Sigmoid colon (tissue), 7 donors: ENCODE data around the gene SUGP1. TPM values are rescaled to one million over a fixed set of nuclear protein-coding genes. Genes with fewer than 3 reads are reported as not detected.

Experiments
- DNase-seq: peaks from one replicate; pipeline ENCODE4 v3.0.0-alpha.2; 2019
- H3K27ac ChIP-seq, 4 donors: fragments of 200-600 bp; sonication (generic); one replicate each; pipeline ENCODE4 v1.5.1; 2016 to 2019; ENCODE audit warnings: mild to moderate bottlenecking in 1 of 4
- H3K27me3 ChIP-seq, 3 donors: fragments of 200-600 bp; sonication (generic); one replicate each; pipeline ENCODE4 v1.5.1; 2019; ENCODE audit warnings: mild to moderate bottlenecking in 1 of 3
- H3K36me3 ChIP-seq, 4 donors: fragments of 200-600 bp; sonication (generic); one replicate each; pipeline ENCODE4 v1.5.1; 2016 to 2019
- H3K4me1 ChIP-seq, 4 donors: fragments of 200-600 bp; sonication (generic); one replicate each; pipeline ENCODE4 v1.5.1; 2017 to 2019
- H3K4me3 ChIP-seq, 4 donors: fragments of 200-600 bp; sonication (generic); one replicate each; pipeline ENCODE4 v1.5.1; 2017 to 2019; ENCODE audit warnings: mild to moderate bottlenecking in 2 of 4, moderate library complexity in 1 of 4
- H3K9me3 ChIP-seq, 4 donors: fragments of 200-600 bp in 3 of 4; sonication (generic) in 3 of 4; one replicate each; pipeline versions ENCODE4 v1.5.1 to v1.6.1; 2013 to 2019
- EP300 ChIP-seq, 4 donors: sonication (generic); formaldehyde crosslinking; IDR thresholded peaks; one replicate each; pipeline ENCODE4 v1.6.1; 2017; ENCODE audit warnings: antibody characterized with exemption in 4 of 4
- POLR2A ChIP-seq, 2 donors: fragments of 450-650 bp; IDR thresholded peaks; one replicate each; pipeline ENCODE4 v1.6.1; 2016; ENCODE audit warnings: antibody characterized with exemption in 2 of 2, mild to moderate bottlenecking in 2 of 2, moderate library complexity in 2 of 2
- POLR2AphosphoS5 ChIP-seq, 4 donors: sonication (generic); formaldehyde crosslinking; IDR thresholded peaks; one replicate each; pipeline ENCODE4 v1.6.1; 2017; ENCODE audit warnings: antibody characterized with exemption in 4 of 4
- WGBS, 2 donors: extraction: QIAGEN DNeasy Blood & Tissue Kit; methylation state at CpG; one replicate each; pipeline ENCODE4 v1.1.7; 2013; 5-methylcytosine and 5-hydroxymethylcytosine counted together
- intact Hi-C: fragments of 100-400 bp; cut with DNase I; formaldehyde crosslinking; loops from one replicate; pipeline ENCODE4 v1.15.1; 2023
- polyA plus RNA-seq, 3 donors: library from polyadenylated mRNA; stranded (reverse); fragments of 200-250 nt; gene quantifications; one replicate each; pipeline ENCODE4 v1.2.3, GENCODE V29; 2013
- small RNA-seq, 3 donors: library from RNA; depleted of rRNA; stranded (forward); fragments of <200 nt; gene quantifications; one replicate each; pipeline ENCODE3, GENCODE V24; 2016
- total RNA-seq, 4 donors: library from RNA; depleted of rRNA; stranded (reverse); fragments of >200 nt; gene quantifications; one replicate each; pipeline ENCODE4 v1.1.0, GENCODE V29; 2016
- TF ChIP-seq, protein P1 (sequence below), 4 experiments: fragments of 450-650 bp in 3 of 4; fragments of 200-600 bp in 1 of 4; IDR thresholded peaks; one replicate each; pipeline ENCODE4 v1.5.1; 2016 to 2019; ENCODE audit warnings: antibody characterized with exemption in 4 of 4, mild to moderate bottlenecking in 3 of 4, moderate library complexity in 2 of 4
- donor health status: healthy with polysubstance abuse.
- donor health status: Bipolar disorder and iron deficiency.
- donor health status: healthy.

Gene SUGP1
- total and polyA plus RNA-seq, 7 donors: 21.0 to 51.0 (median 32.1) TPM

DNA sequence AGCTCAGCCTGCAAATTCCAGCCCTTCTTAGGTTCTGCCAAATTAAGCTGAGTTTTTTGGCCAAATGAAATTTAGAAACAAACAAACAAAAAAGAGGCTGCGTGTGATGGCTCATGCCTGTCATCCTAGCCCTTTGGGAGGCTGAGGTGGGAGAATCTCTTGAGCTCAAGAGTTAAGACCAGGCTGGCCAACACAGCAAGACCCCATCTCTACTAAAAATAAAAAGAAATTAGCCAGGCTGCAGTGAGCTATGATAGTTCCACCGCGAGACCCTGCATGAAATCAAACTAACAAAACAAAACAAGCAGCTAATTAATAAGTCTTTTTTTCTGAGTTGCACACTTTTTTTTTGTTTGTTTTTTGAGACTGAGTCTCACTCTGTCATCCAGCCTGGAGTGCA, 90.6 kb downstream of the SUGP1 start:
- Histone ChIP-seq H3K4me3 (no peak overlapping the region), H3K27ac (no peak overlapping the region), H3K4me1 (peaks cover 0 to 8% (median 7%) of the 10 kb centered on the region in 4 donors), H3K9me3 (peaks cover 4 to 9% (median 8%) of the 10 kb centered on the region in 4 donors), H3K36me3 (no peaks in the 10 kb centered on the region), H3K27me3 (peaks cover 14 to 42% (median 34%) of the 10 kb centered on the region in 3 donors)
- no peak for DNase-seq
- intact Hi-C loops: loop anchor here (5.0 kb wide), 1 partner anchor 82 kb away; no protein-coding TSS in a partner anchor
- TF ChIP-seq POLR2AphosphoS5 (IDR thresholded peaks at IDR 0.05) (no peak), EP300 (IDR thresholded peaks at IDR 0.05) (no peak), POLR2A (IDR thresholded peaks at IDR 0.05) (no peak)
- TF ChIP-seq, protein P1, sequence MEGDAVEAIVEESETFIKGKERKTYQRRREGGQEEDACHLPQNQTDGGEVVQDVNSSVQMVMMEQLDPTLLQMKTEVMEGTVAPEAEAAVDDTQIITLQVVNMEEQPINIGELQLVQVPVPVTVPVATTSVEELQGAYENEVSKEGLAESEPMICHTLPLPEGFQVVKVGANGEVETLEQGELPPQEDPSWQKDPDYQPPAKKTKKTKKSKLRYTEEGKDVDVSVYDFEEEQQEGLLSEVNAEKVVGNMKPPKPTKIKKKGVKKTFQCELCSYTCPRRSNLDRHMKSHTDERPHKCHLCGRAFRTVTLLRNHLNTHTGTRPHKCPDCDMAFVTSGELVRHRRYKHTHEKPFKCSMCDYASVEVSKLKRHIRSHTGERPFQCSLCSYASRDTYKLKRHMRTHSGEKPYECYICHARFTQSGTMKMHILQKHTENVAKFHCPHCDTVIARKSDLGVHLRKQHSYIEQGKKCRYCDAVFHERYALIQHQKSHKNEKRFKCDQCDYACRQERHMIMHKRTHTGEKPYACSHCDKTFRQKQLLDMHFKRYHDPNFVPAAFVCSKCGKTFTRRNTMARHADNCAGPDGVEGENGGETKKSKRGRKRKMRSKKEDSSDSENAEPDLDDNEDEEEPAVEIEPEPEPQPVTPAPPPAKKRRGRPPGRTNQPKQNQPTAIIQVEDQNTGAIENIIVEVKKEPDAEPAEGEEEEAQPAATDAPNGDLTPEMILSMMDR (IDR thresholded peaks at IDR 0.05): no peak
- 86 to 88% methylated on average over 3 of the region's 3 CpGs for WGBS, 2 donors

DNA sequence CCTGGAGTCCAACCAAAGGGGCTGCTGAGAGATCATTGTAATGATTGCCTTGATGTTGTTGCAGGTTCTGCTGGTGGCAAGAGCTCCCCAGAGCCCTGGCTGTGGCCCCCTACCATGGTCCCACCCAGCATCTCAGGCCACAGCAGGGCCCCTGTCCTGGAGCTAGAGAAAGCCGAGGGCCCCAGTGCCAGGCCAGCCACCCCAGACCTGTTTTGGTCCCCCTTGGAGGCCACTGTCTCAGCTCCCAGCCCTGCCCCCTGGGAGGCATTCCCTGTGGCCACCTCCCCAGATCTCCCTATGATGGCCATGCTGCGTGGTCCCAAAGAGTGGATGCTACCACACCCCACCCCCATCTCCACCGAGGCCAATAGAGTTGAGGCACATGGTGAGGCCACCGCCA, 93.1 kb downstream of the SUGP1 start:
- no peak for DNase-seq
- TF ChIP-seq POLR2AphosphoS5 (IDR thresholded peaks at IDR 0.05) (no peak), POLR2A (IDR thresholded peaks at IDR 0.05) (no peak), EP300 (IDR thresholded peaks at IDR 0.05) (no peak)
- TF ChIP-seq, protein P1 (IDR thresholded peaks at IDR 0.05): no peak
- Histone ChIP-seq H3K27ac (no peak overlapping the region), H3K9me3 (no peaks in the 10 kb centered on the region), H3K36me3 (no peaks in the 10 kb centered on the region), H3K4me1 (peaks cover 0 to 9% (median 8%) of the 10 kb centered on the region in 4 donors), H3K27me3 (peaks cover 16 to 64% (median 43%) of the 10 kb centered on the region in 3 donors), H3K4me3 (no peak overlapping the region)
- intact Hi-C loops: loop anchor here (5.0 kb wide), 1 partner anchor 80 kb away; no protein-coding TSS in a partner anchor
- 72 to 80% methylated on average over 4 of the region's 4 CpGs for WGBS, 2 donors

DNA sequence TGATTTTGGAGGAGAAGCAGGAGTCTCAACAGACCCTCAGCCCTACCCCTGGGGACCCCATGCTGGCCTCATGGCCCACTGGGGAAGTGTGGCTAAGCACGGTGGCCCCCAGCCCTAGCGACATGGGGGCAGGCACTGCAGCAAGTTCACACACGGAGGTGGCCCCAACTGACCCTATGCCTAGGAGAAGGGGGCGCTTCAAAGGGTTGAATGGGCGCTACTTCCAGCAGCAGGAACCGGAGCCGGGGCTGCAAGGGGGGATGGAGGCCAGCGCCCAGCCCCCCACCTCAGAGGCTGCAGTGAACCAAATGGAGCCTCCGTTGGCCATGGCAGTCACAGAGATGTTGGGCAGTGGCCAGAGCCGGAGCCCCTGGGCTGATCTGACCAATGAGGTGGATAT, 93.6 kb downstream of the SUGP1 start:
- peaks cover 0 to 9% (median 8%) of the 10 kb centered on the region in 4 donors for H3K4me1 ChIP-seq
- 69% methylated on average over 10 of the region's 10 CpGs for WGBS, 2 donors
- H3K36me3 ChIP-seq: no peaks in the 10 kb centered on the region
- DNase-seq: no peak
- H3K27me3 ChIP-seq: peaks cover 16 to 67% (median 43%) of the 10 kb centered on the region in 3 donors
- H3K27ac ChIP-seq: no peak overlapping the region
- intact Hi-C loops: loop anchor here (5.0 kb wide), 1 partner anchor 79 kb away; no protein-coding TSS in a partner anchor
- TF ChIP-seq, protein P1 (IDR thresholded peaks at IDR 0.05): no peak
- no peak for TF ChIP-seq EP300 (IDR thresholded peaks at IDR 0.05)
- TF ChIP-seq POLR2AphosphoS5 (IDR thresholded peaks at IDR 0.05): no peak
- no peak for TF ChIP-seq POLR2A (IDR thresholded peaks at IDR 0.05)
- no peak overlapping the region for H3K4me3 ChIP-seq
- H3K9me3 ChIP-seq: no peaks in the 10 kb centered on the region

DNA sequence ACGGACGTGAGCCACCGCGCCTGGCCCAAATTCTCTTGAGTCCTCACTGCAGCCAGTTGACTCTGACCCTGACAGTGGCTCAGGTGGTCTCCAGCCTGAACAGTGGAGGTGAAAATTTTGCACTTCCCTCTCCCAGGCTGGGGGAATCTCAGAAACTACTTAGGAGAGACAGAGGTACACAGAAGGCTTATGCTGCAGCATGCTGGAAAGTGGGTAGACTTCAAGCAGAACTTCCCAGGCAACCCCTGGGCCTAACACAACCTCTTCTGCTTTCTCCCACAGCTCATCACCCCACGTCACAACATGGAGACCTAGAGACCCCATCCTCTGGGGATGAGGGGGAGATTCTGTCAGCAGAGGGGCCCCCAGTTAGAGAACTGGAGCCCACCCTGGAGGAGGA, 94.1 kb downstream of the SUGP1 start:
- peaks cover 0 to 9% (median 8%) of the 10 kb centered on the region in 4 donors for H3K4me1 ChIP-seq
- DNase-seq: no peak
- no peaks in the 10 kb centered on the region for H3K36me3 ChIP-seq
- 81% methylated on average over 5 of the region's 5 CpGs for WGBS, 2 donors
- H3K27me3 ChIP-seq: peaks cover 16 to 67% (median 43%) of the 10 kb centered on the region in 3 donors
- H3K4me3 ChIP-seq: no peak overlapping the region
- no peaks in the 10 kb centered on the region for H3K9me3 ChIP-seq
- H3K27ac ChIP-seq: no peak overlapping the region
- intact Hi-C loops: loop anchor here (5.0 kb wide), 1 partner anchor 79 kb away; no protein-coding TSS in a partner anchor
- TF ChIP-seq POLR2AphosphoS5 (IDR thresholded peaks at IDR 0.05) (no peak), POLR2A (IDR thresholded peaks at IDR 0.05) (no peak), EP300 (IDR thresholded peaks at IDR 0.05) (no peak)
- TF ChIP-seq, protein P1 (IDR thresholded peaks at IDR 0.05): no peak

Small RNA genes within 50 kb of the gene (small RNA-seq; reads per million reads assigned to genes)
- 0 reads per million in 3 donors for gene RNU6-1028P

Other genes with a start within 250 kb of the SUGP1 start
- 10 to 100 TPM; 14.8 to 28.0 (median 18.3) TPM for gene TMEM161A, start 182.0 kb downstream of the SUGP1 start, total RNA-seq
- 10 to 100 TPM in 1 of 3 donors, 1 to 10 TPM in 2; 3.0 to 22.6 (median 4.4) TPM for gene TMEM161A, start 182.0 kb downstream of the SUGP1 start, polyA plus RNA-seq
- gene MEF2B, start 150.2 kb downstream of the SUGP1 start, total RNA-seq: not detected
- gene MEF2B, start 150.2 kb downstream of the SUGP1 start, polyA plus RNA-seq: 1 to 10 TPM in 1 of 3 donors, not detected in 2; 2.2 TPM
- 10 to 100 TPM in 3 of 4 donors, 1 to 10 TPM in 1; 9.3 to 16.9 (median 11.9) TPM for gene BORCS8, start 128.4 kb downstream of the SUGP1 start, total RNA-seq
- gene BORCS8, start 128.4 kb downstream of the SUGP1 start, polyA plus RNA-seq: 10 to 100 TPM; 30.6 to 39.3 (median 37.8) TPM
- gene RFXANK, start 128.3 kb downstream of the SUGP1 start, total RNA-seq: 10 to 100 TPM; 34.2 to 56.1 (median 54.9) TPM
- gene RFXANK, start 128.3 kb downstream of the SUGP1 start, polyA plus RNA-seq: 10 to 100 TPM; 78.6 to 91.7 (median 87.1) TPM
- 10 to 100 TPM; 11.1 to 23.4 (median 14.7) TPM for gene NR2C2AP, start 117.1 kb downstream of the SUGP1 start, total RNA-seq
- 10 to 100 TPM in 2 of 3 donors, 1 to 10 TPM in 1; 8.3 to 25.3 (median 11.4) TPM for gene NR2C2AP, start 117.1 kb downstream of the SUGP1 start, polyA plus RNA-seq
- gene NCAN, start 108.6 kb downstream of the SUGP1 start, total RNA-seq: under 1 TPM in 1 of 4 donors, not detected in 3; under 0.01 TPM
- gene NCAN, start 108.6 kb downstream of the SUGP1 start, polyA plus RNA-seq: under 1 TPM in 2 of 3 donors, not detected in 1; under 0.01 to 0.09 TPM
- 1 to 10 TPM in 2 of 4 donors, not detected in 2; 1.1 TPM for gene TM6SF2, start 47.2 kb downstream of the SUGP1 start, total RNA-seq
- 1 to 10 TPM; 1.6 to 5.4 (median 3.0) TPM for gene TM6SF2, start 47.2 kb downstream of the SUGP1 start, polyA plus RNA-seq
- gene MAU2, start 320 bp upstream of the SUGP1 start, total RNA-seq: 10 to 100 TPM; 31.0 to 94.4 (median 44.3) TPM
- 10 to 100 TPM in 2 of 3 donors, 1 to 10 TPM in 1; 7.8 to 33.3 (median 10.2) TPM for gene MAU2, start 320 bp upstream of the SUGP1 start, polyA plus RNA-seq
- 100 to 1,000 TPM in 1 of 4 donors, 10 to 100 TPM in 3; 18.5 to 138 (median 25.5) TPM for gene GATAD2A, start 85.2 kb upstream of the SUGP1 start, total RNA-seq
- 10 to 100 TPM; 23.4 to 50.5 (median 31.0) TPM for gene GATAD2A, start 85.2 kb upstream of the SUGP1 start, polyA plus RNA-seq
- gene TSSK6, start 195.0 kb upstream of the SUGP1 start, total RNA-seq: 1 to 10 TPM; 1.2 to 3.3 (median 1.5) TPM
- 1 to 10 TPM; 1.2 to 3.0 (median 2.4) TPM for gene TSSK6, start 195.0 kb upstream of the SUGP1 start, polyA plus RNA-seq
- 100 to 1,000 TPM in 1 of 4 donors, 10 to 100 TPM in 3; 31.3 to 110 (median 55.4) TPM for gene NDUFA13, start 195.7 kb upstream of the SUGP1 start, total RNA-seq
- 100 to 1,000 TPM; 239 to 339 (median 283) TPM for gene NDUFA13, start 195.7 kb upstream of the SUGP1 start, polyA plus RNA-seq
- 1 to 10 TPM in 3 of 4 donors, under 1 TPM in 1; 0.71 to 3.1 (median 1.9) TPM for gene YJEFN3, start 208.4 kb upstream of the SUGP1 start, total RNA-seq
- gene YJEFN3, start 208.4 kb upstream of the SUGP1 start, polyA plus RNA-seq: 10 to 100 TPM in 1 of 3 donors, not detected in 2; 14.4 TPM
- under 1 TPM in 1 of 4 donors, not detected in 3; 0.16 TPM for gene CILP2, start 217.8 kb upstream of the SUGP1 start, total RNA-seq
- under 1 TPM in 1 of 3 donors, not detected in 2; 0.29 TPM for gene CILP2, start 217.8 kb upstream of the SUGP1 start, polyA plus RNA-seq